IgD-negative memory B cell (primary cell): Measurements from ENCODE around the gene SIPA1L3. TPM values are rescaled to one million over a fixed set of nuclear protein-coding genes. Genes with fewer than 3 reads are reported as not detected.

Source experiments
- H3K27ac Mint-ChIP-seq, 3 donors: one replicate each; pipeline ENCODE4 v1.8.0; 2020 to 2022; ENCODE audit warnings: mild to moderate bottlenecking in 3 of 3, mixed read lengths in 3 of 3, moderate library complexity in 1 of 3
- H3K27me3 Mint-ChIP-seq: one replicate; pipeline ENCODE4 v1.8.0; 2021; ENCODE audit warnings: mixed read lengths
- H3K36me3 Mint-ChIP-seq: one replicate; pipeline ENCODE4 v1.8.0; 2020; ENCODE audit warnings: mild to moderate bottlenecking, mixed read lengths
- H3K4me1 Mint-ChIP-seq, 3 donors: one replicate each; pipeline ENCODE4 v1.8.0; 2020 to 2022; ENCODE audit warnings: mixed read lengths in 3 of 3, mild to moderate bottlenecking in 1 of 3
- H3K4me3 Mint-ChIP-seq, 4 donors: one replicate each; pipeline ENCODE4 v1.8.0; 2020 to 2022; ENCODE audit warnings: mild to moderate bottlenecking in 4 of 4, mixed read lengths in 4 of 4, moderate library complexity in 3 of 4
- H3K9me3 Mint-ChIP-seq, 3 donors: one replicate each; pipeline ENCODE4 v1.8.0; 2020 to 2021; ENCODE audit warnings: mixed read lengths in 3 of 3, mild to moderate bottlenecking in 1 of 3
- polyA plus RNA-seq: library from polyadenylated mRNA; unstranded; fragments of 300-500 nt; fragmentation: Illumina TruSeq; gene quantifications from one replicate; pipeline ENCODE4 v1.2.3, GENCODE V29; 2021

SIPA1L3 gene
- polyA plus RNA-seq, 1 donor from 2014 or later: 13.6 TPM

DNA sequence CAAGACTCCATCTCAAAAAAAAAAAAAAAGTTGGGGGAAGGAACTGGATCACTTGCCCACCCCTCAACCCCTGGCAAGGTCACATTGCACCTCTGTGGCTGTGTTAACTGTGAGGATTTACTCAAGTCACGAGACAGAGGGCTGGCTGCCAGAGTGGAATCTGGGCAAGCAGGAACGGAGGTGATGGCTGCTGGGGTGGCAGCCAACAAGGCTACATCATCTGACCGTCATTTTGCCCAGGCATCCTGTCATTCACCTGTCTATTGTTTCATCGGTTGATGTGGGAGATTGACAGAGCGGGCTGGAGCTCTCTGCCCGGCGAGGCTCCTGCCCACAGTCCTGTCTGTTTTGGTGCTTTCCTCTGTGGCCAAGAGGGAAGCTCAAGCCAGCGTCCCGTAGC is 241.3 kb downstream of the SIPA1L3 start:
- Mint-ChIP-seq H3K4me1 (peaks cover 0 to 3% (median 0%) of the 10 kb centered on the region in 3 donors), H3K9me3 (no peaks in the 10 kb centered on the region), H3K27me3 (no peaks in the 10 kb centered on the region), H3K4me3 (no peak overlapping the region), H3K27ac (no peak overlapping the region), H3K36me3 (peaks cover 6% of the 10 kb centered on the region)

DNA sequence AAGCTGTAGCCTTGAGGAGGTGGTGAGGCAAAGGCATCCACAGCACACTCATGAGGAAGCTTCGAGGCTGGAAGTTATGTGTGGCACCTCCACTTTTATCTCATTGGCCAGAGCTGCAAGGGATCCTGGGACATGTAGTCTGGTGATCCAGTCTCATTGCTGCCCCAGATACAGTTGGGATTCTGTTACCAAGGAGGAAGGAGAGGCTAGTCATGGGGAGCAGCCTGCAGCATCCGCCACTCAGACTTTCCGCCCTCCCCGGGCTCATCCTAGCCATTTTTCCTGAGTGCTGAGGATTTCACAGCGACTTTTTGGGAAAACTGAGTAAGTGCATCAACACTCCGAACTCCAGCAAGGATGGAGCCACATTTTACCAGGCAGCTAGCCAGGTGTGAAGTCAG is 242.7 kb downstream of the SIPA1L3 start:
- H3K4me3 Mint-ChIP-seq: peak overlapping the region in 1 of 4 donors; percentile 47
- peaks cover 0 to 3% (median 0%) of the 10 kb centered on the region in 3 donors for H3K4me1 Mint-ChIP-seq
- H3K27me3 Mint-ChIP-seq: no peaks in the 10 kb centered on the region
- H3K36me3 Mint-ChIP-seq: peaks cover 6% of the 10 kb centered on the region
- H3K27ac Mint-ChIP-seq: peak overlapping the region in 1 of 3 donors; percentile 75
- H3K9me3 Mint-ChIP-seq: no peaks in the 10 kb centered on the region

GRCh38 chr19:38151242-38151641 is 244.2 kb downstream of the SIPA1L3 start:
- Mint-ChIP-seq H3K27ac (no peak overlapping the region), H3K9me3 (no peaks in the 10 kb centered on the region), H3K4me1 (peaks cover 0 to 3% (median 0%) of the 10 kb centered on the region in 3 donors), H3K27me3 (no peaks in the 10 kb centered on the region), H3K4me3 (no peak overlapping the region), H3K36me3 (peaks cover 6% of the 10 kb centered on the region)

DNA sequence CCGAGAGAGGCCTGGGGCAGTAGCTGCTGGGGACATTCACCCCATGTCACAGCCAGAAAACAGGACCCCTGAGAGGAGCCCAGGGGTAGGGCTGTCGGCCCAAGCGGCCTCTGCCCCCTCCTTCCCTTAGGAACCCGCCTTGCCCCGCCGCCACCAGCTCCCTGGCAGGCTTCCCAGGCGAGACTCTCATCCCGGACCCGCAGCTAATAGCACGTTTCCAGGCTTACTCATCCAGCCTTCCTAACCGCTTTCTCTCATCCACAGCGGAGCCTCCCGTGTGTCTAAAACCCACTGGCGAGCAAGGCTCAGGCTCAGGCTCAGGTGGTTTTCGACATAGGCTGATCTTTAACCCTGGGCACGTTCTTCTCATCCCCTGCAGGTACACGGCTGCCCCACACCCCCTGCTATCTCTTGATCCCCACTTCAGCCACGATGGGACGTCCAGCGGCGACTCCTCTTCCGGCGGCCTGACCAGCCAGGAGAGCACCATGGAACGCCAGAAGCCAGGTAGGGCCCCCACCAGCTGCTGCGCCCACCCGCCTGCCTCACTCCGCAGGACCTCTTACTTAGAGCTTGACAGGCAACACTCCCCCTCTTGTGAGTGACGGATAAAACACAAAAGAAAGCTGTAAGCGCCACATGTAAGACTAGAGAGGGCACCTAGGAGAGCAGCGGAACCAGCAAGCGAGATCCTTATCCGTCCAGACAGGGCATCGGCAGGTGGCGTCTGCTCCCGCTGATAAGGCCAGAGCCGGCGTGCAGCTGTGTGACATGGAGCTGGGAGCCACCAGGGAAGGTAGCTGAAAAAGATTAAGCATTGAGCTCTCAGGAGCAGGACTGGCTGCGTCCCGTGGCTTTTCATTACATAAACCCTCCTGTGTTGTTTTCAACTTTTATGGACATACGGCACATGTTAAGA is 245.7 kb downstream of the SIPA1L3 start:
- Mint-ChIP-seq H3K27ac (peak overlapping the region in 1 of 3 donors; percentile 81), H3K4me1 (peaks cover 0 to 3% (median 0%) of the 10 kb centered on the region in 3 donors), H3K36me3 (peaks cover 6% of the 10 kb centered on the region), H3K9me3 (no peaks in the 10 kb centered on the region), H3K27me3 (no peaks in the 10 kb centered on the region), H3K4me3 (peak overlapping the region in 2 of 4 donors; percentile 12 to 39)

- H3K36me3 Mint-ChIP-seq: peaks cover 6% of the 10 kb centered on the region
- no peak overlapping the region for H3K4me3 Mint-ChIP-seq
These were observed 248.4 kb downstream of the SIPA1L3 start for GRCh38 chr19:38155453-38155852.

GRCh38 chr19:38158730-38159129 is 251.7 kb downstream of the SIPA1L3 start:
- Mint-ChIP-seq H3K27ac (no peak overlapping the region), H3K36me3 (peaks cover 16% of the 10 kb centered on the region), H3K27me3 (no peaks in the 10 kb centered on the region), H3K9me3 (peaks cover 0 to 2% (median 0%) of the 10 kb centered on the region in 3 donors), H3K4me3 (no peak overlapping the region), H3K4me1 (no peaks in the 10 kb centered on the region)

More at GRCh38 chr19:38155453-38155852, 248.4 kb downstream of the SIPA1L3 start:
- no peaks in the 10 kb centered on the region for H3K4me1 Mint-ChIP-seq
- no peak overlapping the region for H3K27ac Mint-ChIP-seq
- no peaks in the 10 kb centered on the region for H3K27me3 Mint-ChIP-seq
- H3K9me3 Mint-ChIP-seq: no peaks in the 10 kb centered on the region

DNA sequence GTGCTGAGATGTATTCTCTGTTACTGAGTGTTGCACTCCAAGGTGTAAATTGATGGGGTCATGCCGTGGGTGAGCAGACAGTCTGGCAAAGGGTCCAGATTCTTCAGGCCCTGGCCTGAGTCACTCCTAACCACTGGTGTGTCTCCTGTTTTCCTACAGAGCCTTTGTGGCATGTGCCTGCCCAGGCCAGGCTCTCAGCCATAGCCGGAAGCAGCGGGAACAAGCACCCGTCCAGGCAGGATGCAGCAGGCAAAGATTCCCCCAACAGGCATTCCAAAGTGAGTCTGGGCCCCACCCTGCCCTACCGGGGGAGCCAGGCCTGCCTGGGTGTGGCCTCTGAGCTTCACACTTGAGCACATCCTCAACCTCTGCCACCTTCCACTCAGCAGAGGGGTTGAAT is 255.1 kb downstream of the SIPA1L3 start:
- Mint-ChIP-seq H3K4me1 (no peaks in the 10 kb centered on the region), H3K9me3 (peaks cover 0 to 2% (median 0%) of the 10 kb centered on the region in 3 donors), H3K4me3 (no peak overlapping the region), H3K36me3 (peaks cover 20% of the 10 kb centered on the region), H3K27me3 (no peaks in the 10 kb centered on the region), H3K27ac (peak overlapping the region in 1 of 3 donors; percentile 53)

DNA sequence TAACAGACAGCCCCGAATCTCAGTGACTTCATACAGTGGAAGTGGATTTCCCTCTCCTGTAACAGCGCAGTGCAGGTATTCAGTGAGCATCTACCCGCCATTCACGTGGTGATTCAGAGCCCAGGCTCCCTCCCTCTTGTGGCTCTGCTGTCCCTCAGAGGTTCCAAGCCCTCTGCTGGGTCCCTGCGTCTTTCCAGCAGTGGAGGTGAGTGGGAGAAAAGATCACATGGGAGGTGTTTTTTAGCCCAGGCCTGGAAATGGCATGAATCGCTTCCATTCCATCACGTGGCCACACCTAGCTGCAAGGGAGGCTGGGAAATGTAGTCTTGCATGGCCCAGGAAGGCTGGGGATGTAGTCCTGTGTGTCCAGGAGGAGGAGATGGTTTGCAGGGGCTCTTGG is 255.6 kb downstream of the SIPA1L3 start:
- H3K9me3 Mint-ChIP-seq: peaks cover 0 to 2% (median 0%) of the 10 kb centered on the region in 3 donors
- H3K27me3 Mint-ChIP-seq: no peaks in the 10 kb centered on the region
- peaks cover 20% of the 10 kb centered on the region for H3K36me3 Mint-ChIP-seq
- H3K4me3 Mint-ChIP-seq: no peak overlapping the region
- no peak overlapping the region for H3K27ac Mint-ChIP-seq
- no peaks in the 10 kb centered on the region for H3K4me1 Mint-ChIP-seq

GRCh38 chr19:38163419-38164290 is 256.6 kb downstream of the SIPA1L3 start:
- peaks cover 20% of the 10 kb centered on the region for H3K36me3 Mint-ChIP-seq
- H3K27ac Mint-ChIP-seq: no peak overlapping the region
- no peak overlapping the region for H3K4me3 Mint-ChIP-seq
- no peaks in the 10 kb centered on the region for H3K27me3 Mint-ChIP-seq
- no peaks in the 10 kb centered on the region for H3K4me1 Mint-ChIP-seq
- peaks cover 0 to 2% (median 0%) of the 10 kb centered on the region in 3 donors for H3K9me3 Mint-ChIP-seq

- H3K9me3 Mint-ChIP-seq: peaks cover 0 to 2% (median 0%) of the 10 kb centered on the region in 3 donors
- H3K4me3 Mint-ChIP-seq: no peak overlapping the region
- H3K27ac Mint-ChIP-seq: no peak overlapping the region
- H3K27me3 Mint-ChIP-seq: no peaks in the 10 kb centered on the region
- peaks cover 20% of the 10 kb centered on the region for H3K36me3 Mint-ChIP-seq
- H3K4me1 Mint-ChIP-seq: no peaks in the 10 kb centered on the region
These were observed 257.5 kb downstream of the SIPA1L3 start for GRCh38 chr19:38164526-38164925.

DNA sequence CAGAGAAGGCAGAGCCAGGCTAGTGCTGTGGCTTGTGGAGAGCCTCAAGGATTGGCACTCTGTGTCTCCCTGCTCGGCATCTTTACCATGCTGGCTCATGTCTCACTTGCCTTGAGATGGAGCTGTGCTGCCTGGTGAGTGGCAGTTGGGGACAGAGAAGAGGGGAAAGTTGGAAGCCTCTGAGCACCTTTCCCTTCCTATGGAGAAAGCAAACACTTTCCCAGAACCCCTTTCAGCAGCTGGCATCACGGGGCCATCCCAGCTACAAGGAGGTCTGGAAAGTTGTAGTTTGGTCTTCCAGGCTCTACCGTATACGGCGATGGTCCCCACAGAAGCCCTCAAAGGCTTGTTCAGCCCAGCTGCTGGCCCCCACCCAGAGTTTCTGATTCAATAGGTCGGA is 258.3 kb downstream of the SIPA1L3 start:
- no peak overlapping the region for H3K4me3 Mint-ChIP-seq
- peaks cover 20% of the 10 kb centered on the region for H3K36me3 Mint-ChIP-seq
- no peaks in the 10 kb centered on the region for H3K27me3 Mint-ChIP-seq
- H3K9me3 Mint-ChIP-seq: peaks cover 0 to 2% (median 0%) of the 10 kb centered on the region in 3 donors
- H3K4me1 Mint-ChIP-seq: no peaks in the 10 kb centered on the region
- H3K27ac Mint-ChIP-seq: no peak overlapping the region

DNA sequence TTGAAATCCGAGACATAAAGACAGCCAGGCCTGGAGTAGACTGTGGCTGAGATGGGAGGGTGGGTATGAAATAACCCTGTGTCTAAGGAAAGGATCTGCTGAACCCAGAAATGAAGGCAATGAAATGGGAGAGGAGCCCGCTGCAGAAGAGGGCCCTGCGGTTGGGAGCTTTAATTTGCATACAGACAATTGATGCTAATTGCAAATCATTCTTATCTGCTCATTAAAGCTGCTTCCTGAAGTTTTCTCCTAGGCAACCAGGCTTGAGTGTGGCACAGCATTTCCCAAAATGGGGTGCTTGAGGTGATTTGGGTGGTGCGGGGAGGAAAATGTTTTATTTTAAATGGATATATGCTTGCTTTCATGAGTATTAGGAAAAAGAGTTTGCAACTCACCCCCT is 261.6 kb downstream of the SIPA1L3 start:
- Mint-ChIP-seq H3K36me3 (peaks cover 6% of the 10 kb centered on the region), H3K9me3 (no peaks in the 10 kb centered on the region), H3K27me3 (no peaks in the 10 kb centered on the region), H3K4me3 (no peak overlapping the region), H3K27ac (no peak overlapping the region), H3K4me1 (no peaks in the 10 kb centered on the region)

DNA sequence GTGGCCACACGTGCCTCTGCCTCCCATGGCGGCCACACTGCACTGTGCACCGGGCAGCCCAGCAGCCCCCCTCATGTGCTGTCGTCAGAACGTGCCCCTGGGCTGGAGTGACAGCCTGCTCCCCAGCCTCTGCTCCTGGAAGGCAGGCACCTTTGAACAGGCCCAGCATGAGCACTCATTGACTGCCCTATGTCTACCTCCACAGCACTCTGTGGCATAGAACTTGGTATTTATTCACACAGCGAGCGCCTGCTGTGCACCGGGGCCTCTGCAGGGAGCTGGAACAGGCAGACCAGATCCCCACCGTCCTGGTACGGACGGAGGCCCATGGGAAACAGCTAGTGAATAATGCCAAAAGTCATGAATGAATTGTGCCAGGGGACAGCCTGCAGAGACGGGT is 263.3 kb downstream of the SIPA1L3 start:
- Mint-ChIP-seq H3K4me1 (no peaks in the 10 kb centered on the region), H3K9me3 (no peaks in the 10 kb centered on the region), H3K4me3 (peak overlapping the region in 1 of 4 donors; percentile 55), H3K27ac (peak overlapping the region in 1 of 3 donors; percentile 8), H3K27me3 (no peaks in the 10 kb centered on the region), H3K36me3 (peaks cover 6% of the 10 kb centered on the region)

DNA sequence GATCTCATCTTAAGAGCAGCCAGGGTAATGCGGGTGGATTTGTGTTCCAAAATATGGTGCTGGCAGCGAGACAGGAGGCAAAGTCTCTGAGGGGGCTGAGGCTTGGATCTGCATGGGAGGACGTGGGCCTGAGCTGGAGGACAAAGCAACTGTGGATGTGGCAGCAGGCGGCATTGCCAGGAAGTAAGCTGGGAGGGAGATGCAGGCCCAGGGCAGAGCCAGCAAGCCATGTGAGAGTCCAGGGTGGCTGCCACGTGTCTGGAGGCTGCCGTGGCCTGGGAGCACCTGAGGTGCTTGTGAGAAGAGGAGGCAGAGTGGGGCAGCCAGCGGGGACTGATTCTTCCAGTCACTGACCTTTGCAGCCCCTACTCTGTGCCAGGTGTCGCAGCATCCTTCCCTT is 265.0 kb downstream of the SIPA1L3 start:
- H3K27ac Mint-ChIP-seq: peak overlapping the region in 1 of 3 donors; percentile 86

More for the DNA sequence above, 265.0 kb downstream of the SIPA1L3 start:
- Mint-ChIP-seq H3K4me1 (no peaks in the 10 kb centered on the region), H3K36me3 (peaks cover 10% of the 10 kb centered on the region), H3K4me3 (no peak overlapping the region), H3K27me3 (no peaks in the 10 kb centered on the region), H3K9me3 (no peaks in the 10 kb centered on the region)
